Muscle layer of duodenum (tissue), 2 donors: Measurements from ENCODE around the gene RBM23.
A peak's percentile ranks its signal among the peaks of the same experiment; 100 is the strongest.
"Not testable (repeated sequence)": the region's sequence is repeated elsewhere in the genome, so short reads cannot be mapped to it uniquely, and the experiment has no call there.

Experiments
- H3K27ac ChIP-seq: one replicate; pipeline ENCODE4 v1.7.0; 2013; ENCODE audit warnings: mild to moderate bottlenecking, low read length
- H3K27me3 ChIP-seq: one replicate; pipeline ENCODE4 v1.7.0; 2013; ENCODE audit warnings: low read depth, mild to moderate bottlenecking, control low read depth, low read length
- H3K36me3 ChIP-seq, 2 donors: one replicate each; pipeline ENCODE4 v1.7.0; 2013; ENCODE audit warnings: low read length in 2 of 2, control low read depth in 1 of 2, mild to moderate bottlenecking in 1 of 2; ENCODE audit not compliant: insufficient read depth in 2 of 2, control insufficient read depth in 1 of 2
- H3K4me1 ChIP-seq, 2 donors: one replicate each; pipeline ENCODE4 v1.7.0; 2013; ENCODE audit warnings: low read length in 2 of 2, mild to moderate bottlenecking in 2 of 2, control low read depth in 1 of 2, moderate library complexity in 1 of 2; ENCODE audit not compliant: insufficient read depth in 2 of 2, control insufficient read depth in 1 of 2
- H3K4me3 ChIP-seq, 2 donors: one replicate each; pipeline ENCODE4 v1.7.0; 2013; ENCODE audit warnings: low read length in 2 of 2, low read depth in 1 of 2, mild to moderate bottlenecking in 1 of 2
- H3K9me3 ChIP-seq, 2 donors: one replicate each; pipeline ENCODE4 v1.7.0; 2013; ENCODE audit warnings: low read length in 2 of 2, control low read depth in 1 of 2, mild to moderate bottlenecking in 1 of 2; ENCODE audit not compliant: control insufficient read depth in 1 of 2
- donor health status: healthy.

The RBM23 gene

GRCh38 chr14:22854963-22855724, 63.8 kb downstream of the RBM23 start:
- H3K4me3 ChIP-seq, result no peak overlapping the region
- no peaks in the 10 kb centered on the region for H3K9me3 ChIP-seq
- H3K36me3 ChIP-seq, result no peaks in the 10 kb centered on the region
- peaks cover 16 to 28% of the 10 kb centered on the region in 2 donors for H3K4me1 ChIP-seq
- H3K27me3 ChIP-seq, result no peaks in the 10 kb centered on the region
- no peak overlapping the region for H3K27ac ChIP-seq

- H3K27ac ChIP-seq, H3K4me3 ChIP-seq, H3K36me3 ChIP-seq, H3K27me3 ChIP-seq, H3K9me3 ChIP-seq: not testable (repeated sequence)
- peaks cover 16 to 36% of the 10 kb centered on the region in 2 donors for H3K4me1 ChIP-seq
These were observed 64.7 kb downstream of the RBM23 start for GRCh38 chr14:22854296-22854695.

GRCh38 chr14:22852940-22853767, 65.8 kb downstream of the RBM23 start:
- H3K27ac ChIP-seq, result peak overlapping the region; percentile 63
- peaks cover 17 to 48% of the 10 kb centered on the region in 2 donors for H3K4me1 ChIP-seq
- H3K9me3 ChIP-seq, result no peaks in the 10 kb centered on the region
- H3K36me3 ChIP-seq, result no peaks in the 10 kb centered on the region
- no peaks in the 10 kb centered on the region for H3K27me3 ChIP-seq
- peak overlapping the region; percentile 34 to 60 for H3K4me3 ChIP-seq

GRCh38 chr14:22852599-22852939, 66.4 kb downstream of the RBM23 start:
- peaks cover 22 to 54% of the 10 kb centered on the region in 2 donors for H3K4me1 ChIP-seq
- peaks cover 0 to 5% of the 10 kb centered on the region in 2 donors for H3K36me3 ChIP-seq
- H3K27ac ChIP-seq, result peak overlapping the region; percentile 63
- no peaks in the 10 kb centered on the region for H3K27me3 ChIP-seq
- H3K4me3 ChIP-seq, result peak overlapping the region in 1 of 2 donors; percentile 34
- no peaks in the 10 kb centered on the region for H3K9me3 ChIP-seq

- H3K4me1 ChIP-seq, result peaks cover 22 to 54% of the 10 kb centered on the region in 2 donors
- H3K9me3 ChIP-seq, result not testable (repeated sequence)
- peak overlapping the region; percentile 88 for H3K27ac ChIP-seq
These were observed 66.8 kb downstream of the RBM23 start for GRCh38 chr14:22852178-22852577.

GRCh38 chr14:22850944-22851764, 67.8 kb downstream of the RBM23 start:
- Histone ChIP-seq H3K27ac (peak overlapping the region; percentile 88), H3K27me3 (no peaks in the 10 kb centered on the region), H3K9me3 (no peaks in the 10 kb centered on the region), H3K4me3 (no peak overlapping the region), H3K36me3 (peaks cover 4 to 14% of the 10 kb centered on the region in 2 donors), H3K4me1 (peaks cover 22 to 63% of the 10 kb centered on the region in 2 donors)

More at GRCh38 chr14:22852178-22852577, 66.8 kb downstream of the RBM23 start:
- not testable (repeated sequence) for H3K36me3 ChIP-seq, H3K27me3 ChIP-seq, H3K4me3 ChIP-seq

GRCh38 chr14:22849212-22849819, 69.6 kb downstream of the RBM23 start:
- H3K4me3 ChIP-seq, result peak overlapping the region in 1 of 2 donors; percentile 31
- no peaks in the 10 kb centered on the region for H3K9me3 ChIP-seq
- no peaks in the 10 kb centered on the region for H3K27me3 ChIP-seq
- peaks cover 20 to 31% of the 10 kb centered on the region in 2 donors for H3K36me3 ChIP-seq
- peak overlapping the region; percentile 80 for H3K27ac ChIP-seq
- peaks cover 22 to 69% of the 10 kb centered on the region in 2 donors for H3K4me1 ChIP-seq

GRCh38 chr14:22848351-22849164, 70.4 kb downstream of the RBM23 start:
- H3K4me1 ChIP-seq, result peaks cover 22 to 68% of the 10 kb centered on the region in 2 donors
- peaks cover 23 to 37% of the 10 kb centered on the region in 2 donors for H3K36me3 ChIP-seq
- no peaks in the 10 kb centered on the region for H3K9me3 ChIP-seq
- peak overlapping the region; percentile 80 for H3K27ac ChIP-seq
- peak overlapping the region in 1 of 2 donors; percentile 31 for H3K4me3 ChIP-seq
- no peaks in the 10 kb centered on the region for H3K27me3 ChIP-seq

- H3K27ac ChIP-seq, result peak overlapping the region; percentile 80
- H3K36me3 ChIP-seq, result peaks cover 31 to 44% of the 10 kb centered on the region in 2 donors
- H3K4me3 ChIP-seq, result peak overlapping the region in 1 of 2 donors; percentile 9
- no peaks in the 10 kb centered on the region for H3K9me3 ChIP-seq
- no peaks in the 10 kb centered on the region for H3K27me3 ChIP-seq
- peaks cover 22 to 60% of the 10 kb centered on the region in 2 donors for H3K4me1 ChIP-seq
These were observed 71.1 kb downstream of the RBM23 start for GRCh38 chr14:22847661-22848341.
